HEK293 (cell line): ENCODE results near the gene RFNG.
A peak's percentile ranks its signal among the peaks of the same experiment; 100 is the strongest.

ENCODE experiments used
- HOXD13 ChIP-seq: sonication (generic); formaldehyde crosslinking; IDR thresholded peaks from 2 replicates; pipeline ENCODE4 v1.8.0; 2022; ENCODE audit warnings: missing genetic modification reagents, borderline replicate concordance
- KLF16 ChIP-seq: fragments of 450-650 bp; formaldehyde crosslinking; IDR thresholded peaks from 2 replicates; pipeline ENCODE4 v1.5.1; 2017; ENCODE audit warnings: missing biosample characterization, missing genetic modification characterization
- REST ChIP-seq: fragments of 450-650 bp; formaldehyde crosslinking; IDR thresholded peaks from 2 replicates; pipeline ENCODE4 v1.5.1; 2016; ENCODE audit warnings: missing biosample characterization, missing genetic modification characterization
- SETDB1 ChIP-seq: IDR thresholded peaks from one replicate; pipeline ENCODE4 v1.6.1; 2017; ENCODE audit warnings: mild to moderate bottlenecking, low read length, moderate library complexity, mixed read lengths; ENCODE audit not compliant: insufficient read length
- YY1 ChIP-seq: fragments of 450-650 bp; formaldehyde crosslinking; IDR thresholded peaks from 2 replicates; pipeline ENCODE4 v1.5.1; 2018; ENCODE audit warnings: missing biosample characterization, missing genetic modification characterization
- YY2 ChIP-seq: fragments of 450-650 bp; formaldehyde crosslinking; IDR thresholded peaks from 2 replicates; pipeline ENCODE4 v1.5.1; 2016; ENCODE audit warnings: missing biosample characterization, missing genetic modification characterization
- ZBTB48 ChIP-seq: fragments of 450-650 bp; formaldehyde crosslinking; IDR thresholded peaks from 2 replicates; pipeline ENCODE4 v1.5.1; 2016; ENCODE audit warnings: missing biosample characterization, missing genetic modification characterization
- ZBTB7A ChIP-seq: fragments of 450-650 bp; formaldehyde crosslinking; IDR thresholded peaks from 2 replicates; pipeline ENCODE4 v1.5.1; 2016; ENCODE audit warnings: low read depth, missing biosample characterization, missing genetic modification characterization
- ZEB2 ChIP-seq: fragments of 450-650 bp; formaldehyde crosslinking; IDR thresholded peaks from 2 replicates; pipeline ENCODE4 v1.5.1; 2016; ENCODE audit warnings: missing biosample characterization, missing genetic modification characterization
- ZNF157 ChIP-seq: fragments of 450-650 bp; formaldehyde crosslinking; IDR thresholded peaks from 2 replicates; pipeline ENCODE4 v1.5.1; 2016; ENCODE audit warnings: missing biosample characterization, missing genetic modification characterization
- ZNF2 ChIP-seq: fragments of 450-650 bp; formaldehyde crosslinking; IDR thresholded peaks from 2 replicates; pipeline ENCODE4 v1.5.1; 2016; ENCODE audit warnings: missing biosample characterization, missing genetic modification characterization
- ZNF221 ChIP-seq: fragments of 450-650 bp; formaldehyde crosslinking; IDR thresholded peaks from 2 replicates; pipeline ENCODE4 v1.5.1; 2017; ENCODE audit warnings: missing biosample characterization, missing genetic modification characterization, borderline replicate concordance
- ZNF354C ChIP-seq: fragments of 450-650 bp; formaldehyde crosslinking; IDR thresholded peaks from 2 replicates; pipeline ENCODE4 v1.5.1; 2016; ENCODE audit warnings: missing biosample characterization, missing genetic modification characterization, low read depth, borderline replicate concordance
- ZNF473 ChIP-seq: fragments of 450-650 bp; formaldehyde crosslinking; IDR thresholded peaks from 2 replicates; pipeline ENCODE4 v1.5.1; 2017; ENCODE audit warnings: missing biosample characterization, missing genetic modification characterization
- ZNF48 ChIP-seq: fragments of 450-650 bp; formaldehyde crosslinking; IDR thresholded peaks from 2 replicates; pipeline ENCODE4 v1.5.1; 2016; ENCODE audit warnings: missing biosample characterization, missing genetic modification characterization
- ZNF529 ChIP-seq: fragments of 450-650 bp; formaldehyde crosslinking; IDR thresholded peaks from 2 replicates; pipeline ENCODE4 v1.5.1; 2017; ENCODE audit warnings: missing genetic modification characterization, missing biosample characterization; ENCODE audit not compliant: insufficient replicate concordance
- ZNF561 ChIP-seq: fragments of 450-650 bp; IDR thresholded peaks from 2 replicates; pipeline ENCODE4 v1.5.1; 2018; ENCODE audit warnings: missing biosample characterization, missing genetic modification characterization, borderline replicate concordance
- ZNF585B ChIP-seq: fragments of 450-650 bp; formaldehyde crosslinking; IDR thresholded peaks from 2 replicates; pipeline ENCODE4 v1.5.1; 2016; ENCODE audit warnings: missing biosample characterization, missing genetic modification characterization
- ZNF600 ChIP-seq: fragments of 450-650 bp; formaldehyde crosslinking; IDR thresholded peaks from 2 replicates; pipeline ENCODE4 v1.5.1; 2016; ENCODE audit warnings: missing biosample characterization, missing genetic modification characterization
- ZNF621 ChIP-seq: fragments of 450-650 bp; formaldehyde crosslinking; IDR thresholded peaks from 2 replicates; pipeline ENCODE4 v1.5.1; 2017; ENCODE audit warnings: missing biosample characterization, missing genetic modification characterization
- ZNF629 ChIP-seq: fragments of 450-650 bp; formaldehyde crosslinking; IDR thresholded peaks from 2 replicates; pipeline ENCODE4 v1.5.1; 2017; ENCODE audit warnings: missing biosample characterization, missing genetic modification characterization
- ZNF639 ChIP-seq: fragments of 450-650 bp; formaldehyde crosslinking; IDR thresholded peaks from 2 replicates; pipeline ENCODE4 v1.5.1; 2016; ENCODE audit warnings: missing biosample characterization, missing genetic modification characterization
- ZNF843 ChIP-seq: fragments of 450-650 bp; formaldehyde crosslinking; IDR thresholded peaks from 2 replicates; pipeline ENCODE4 v1.5.1; 2016; ENCODE audit warnings: missing biosample characterization, missing genetic modification characterization
- TF ChIP-seq, protein P1 (sequence below): fragments of 450-650 bp; formaldehyde crosslinking; IDR thresholded peaks from 2 replicates; pipeline ENCODE4 v1.5.1; 2016; ENCODE audit warnings: missing biosample characterization, missing genetic modification characterization
- TF ChIP-seq, protein P2 (sequence below): fragments of 450-650 bp; formaldehyde crosslinking; IDR thresholded peaks from 2 replicates; pipeline ENCODE4 v1.5.1; 2016; ENCODE audit warnings: missing biosample characterization, missing genetic modification characterization, low read depth
- TF ChIP-seq, protein P3 (sequence below): IDR thresholded peaks from 2 replicates; pipeline ENCODE4 v1.6.1; 2011; ENCODE audit warnings: mild to moderate bottlenecking, low read depth, low read length, borderline replicate concordance
- TF ChIP-seq, protein P4 (sequence below): fragments of 450-650 bp; formaldehyde crosslinking; IDR thresholded peaks from 2 replicates; pipeline ENCODE4 v1.5.1; 2016; ENCODE audit warnings: missing biosample characterization, missing genetic modification characterization

RFNG gene

GRCh38 chr17:82021107-82021899 lies 30.3 kb downstream of the RFNG start (continued):
- no peak for TF ChIP-seq ZNF157 (tag by site-specific recombination)
- TF ChIP-seq ZNF473 (tag by site-specific recombination), result no peak
- TF ChIP-seq YY2 (tag by site-specific recombination), result no peak
- no peak for TF ChIP-seq SETDB1
- no peak for TF ChIP-seq ZNF48 (tag by site-specific recombination)
- no peak for TF ChIP-seq ZNF629 (tag by site-specific recombination)
- no peak for TF ChIP-seq ZNF639 (tag by site-specific recombination)
- TF ChIP-seq, protein P1, sequence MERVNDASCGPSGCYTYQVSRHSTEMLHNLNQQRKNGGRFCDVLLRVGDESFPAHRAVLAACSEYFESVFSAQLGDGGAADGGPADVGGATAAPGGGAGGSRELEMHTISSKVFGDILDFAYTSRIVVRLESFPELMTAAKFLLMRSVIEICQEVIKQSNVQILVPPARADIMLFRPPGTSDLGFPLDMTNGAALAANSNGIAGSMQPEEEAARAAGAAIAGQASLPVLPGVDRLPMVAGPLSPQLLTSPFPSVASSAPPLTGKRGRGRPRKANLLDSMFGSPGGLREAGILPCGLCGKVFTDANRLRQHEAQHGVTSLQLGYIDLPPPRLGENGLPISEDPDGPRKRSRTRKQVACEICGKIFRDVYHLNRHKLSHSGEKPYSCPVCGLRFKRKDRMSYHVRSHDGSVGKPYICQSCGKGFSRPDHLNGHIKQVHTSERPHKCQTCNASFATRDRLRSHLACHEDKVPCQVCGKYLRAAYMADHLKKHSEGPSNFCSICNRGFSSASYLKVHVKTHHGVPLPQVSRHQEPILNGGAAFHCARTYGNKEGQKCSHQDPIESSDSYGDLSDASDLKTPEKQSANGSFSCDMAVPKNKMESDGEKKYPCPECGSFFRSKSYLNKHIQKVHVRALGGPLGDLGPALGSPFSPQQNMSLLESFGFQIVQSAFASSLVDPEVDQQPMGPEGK (tag by site-specific recombination), result peak; percentile 42
- TF ChIP-seq REST, result no peak
- TF ChIP-seq, protein P2, sequence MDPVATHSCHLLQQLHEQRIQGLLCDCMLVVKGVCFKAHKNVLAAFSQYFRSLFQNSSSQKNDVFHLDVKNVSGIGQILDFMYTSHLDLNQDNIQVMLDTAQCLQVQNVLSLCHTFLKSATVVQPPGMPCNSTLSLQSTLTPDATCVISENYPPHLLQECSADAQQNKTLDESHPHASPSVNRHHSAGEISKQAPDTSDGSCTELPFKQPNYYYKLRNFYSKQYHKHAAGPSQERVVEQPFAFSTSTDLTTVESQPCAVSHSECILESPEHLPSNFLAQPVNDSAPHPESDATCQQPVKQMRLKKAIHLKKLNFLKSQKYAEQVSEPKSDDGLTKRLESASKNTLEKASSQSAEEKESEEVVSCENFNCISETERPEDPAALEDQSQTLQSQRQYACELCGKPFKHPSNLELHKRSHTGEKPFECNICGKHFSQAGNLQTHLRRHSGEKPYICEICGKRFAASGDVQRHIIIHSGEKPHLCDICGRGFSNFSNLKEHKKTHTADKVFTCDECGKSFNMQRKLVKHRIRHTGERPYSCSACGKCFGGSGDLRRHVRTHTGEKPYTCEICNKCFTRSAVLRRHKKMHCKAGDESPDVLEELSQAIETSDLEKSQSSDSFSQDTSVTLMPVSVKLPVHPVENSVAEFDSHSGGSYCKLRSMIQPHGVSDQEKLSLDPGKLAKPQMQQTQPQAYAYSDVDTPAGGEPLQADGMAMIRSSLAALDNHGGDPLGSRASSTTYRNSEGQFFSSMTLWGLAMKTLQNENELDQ (tag by site-specific recombination), result no peak
- TF ChIP-seq, protein P3, sequence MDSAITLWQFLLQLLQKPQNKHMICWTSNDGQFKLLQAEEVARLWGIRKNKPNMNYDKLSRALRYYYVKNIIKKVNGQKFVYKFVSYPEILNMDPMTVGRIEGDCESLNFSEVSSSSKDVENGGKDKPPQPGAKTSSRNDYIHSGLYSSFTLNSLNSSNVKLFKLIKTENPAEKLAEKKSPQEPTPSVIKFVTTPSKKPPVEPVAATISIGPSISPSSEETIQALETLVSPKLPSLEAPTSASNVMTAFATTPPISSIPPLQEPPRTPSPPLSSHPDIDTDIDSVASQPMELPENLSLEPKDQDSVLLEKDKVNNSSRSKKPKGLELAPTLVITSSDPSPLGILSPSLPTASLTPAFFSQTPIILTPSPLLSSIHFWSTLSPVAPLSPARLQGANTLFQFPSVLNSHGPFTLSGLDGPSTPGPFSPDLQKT, result no peak
- TF ChIP-seq ZNF354C (tag by site-specific recombination), result no peak
- TF ChIP-seq KLF16 (tag by site-specific recombination), result no peak
- TF ChIP-seq HOXD13, result no peak; the same call in 1 of the 2 replicates
- TF ChIP-seq ZBTB48 (tag by site-specific recombination), result peak; percentile 96
- TF ChIP-seq ZNF585B (tag by site-specific recombination), result no peak
- TF ChIP-seq ZNF600 (tag by site-specific recombination), result peak; percentile 47
- 0 out of 2 replicates have a peak, but pooled peaks have one; percentile 30 for TF ChIP-seq ZBTB7A
- no peak for TF ChIP-seq YY1 (tag by site-specific recombination)
- no peak for TF ChIP-seq ZNF2 (tag by site-specific recombination)
- TF ChIP-seq, protein P4, sequence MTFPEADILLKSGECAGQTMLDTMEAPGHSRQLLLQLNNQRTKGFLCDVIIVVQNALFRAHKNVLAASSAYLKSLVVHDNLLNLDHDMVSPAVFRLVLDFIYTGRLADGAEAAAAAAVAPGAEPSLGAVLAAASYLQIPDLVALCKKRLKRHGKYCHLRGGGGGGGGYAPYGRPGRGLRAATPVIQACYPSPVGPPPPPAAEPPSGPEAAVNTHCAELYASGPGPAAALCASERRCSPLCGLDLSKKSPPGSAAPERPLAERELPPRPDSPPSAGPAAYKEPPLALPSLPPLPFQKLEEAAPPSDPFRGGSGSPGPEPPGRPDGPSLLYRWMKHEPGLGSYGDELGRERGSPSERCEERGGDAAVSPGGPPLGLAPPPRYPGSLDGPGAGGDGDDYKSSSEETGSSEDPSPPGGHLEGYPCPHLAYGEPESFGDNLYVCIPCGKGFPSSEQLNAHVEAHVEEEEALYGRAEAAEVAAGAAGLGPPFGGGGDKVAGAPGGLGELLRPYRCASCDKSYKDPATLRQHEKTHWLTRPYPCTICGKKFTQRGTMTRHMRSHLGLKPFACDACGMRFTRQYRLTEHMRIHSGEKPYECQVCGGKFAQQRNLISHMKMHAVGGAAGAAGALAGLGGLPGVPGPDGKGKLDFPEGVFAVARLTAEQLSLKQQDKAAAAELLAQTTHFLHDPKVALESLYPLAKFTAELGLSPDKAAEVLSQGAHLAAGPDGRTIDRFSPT, result peak; percentile 73
- no peak for TF ChIP-seq ZNF621 (tag by site-specific recombination)
- TF ChIP-seq ZEB2, result peak; percentile 24; the same call in 1 of the 2 replicates
- TF ChIP-seq ZNF843, result no peak
- no peak for TF ChIP-seq ZNF561 (tag by site-specific recombination)
- no peak for TF ChIP-seq ZNF529 (tag by site-specific recombination)
- no peak for TF ChIP-seq ZNF221
